NCI-H774 (cell line): Measurements from ENCODE around the gene GANAB.
"Not testable (repeated sequence)": the region's sequence is repeated elsewhere in the genome, so short reads cannot be mapped to it uniquely, and the experiment has no call there.

Source experiments
- DNase-seq: peaks from one replicate; lab custom pipeline; 2025; lab: John Stamatoyannopoulos, UW

Gene GANAB

DNA sequence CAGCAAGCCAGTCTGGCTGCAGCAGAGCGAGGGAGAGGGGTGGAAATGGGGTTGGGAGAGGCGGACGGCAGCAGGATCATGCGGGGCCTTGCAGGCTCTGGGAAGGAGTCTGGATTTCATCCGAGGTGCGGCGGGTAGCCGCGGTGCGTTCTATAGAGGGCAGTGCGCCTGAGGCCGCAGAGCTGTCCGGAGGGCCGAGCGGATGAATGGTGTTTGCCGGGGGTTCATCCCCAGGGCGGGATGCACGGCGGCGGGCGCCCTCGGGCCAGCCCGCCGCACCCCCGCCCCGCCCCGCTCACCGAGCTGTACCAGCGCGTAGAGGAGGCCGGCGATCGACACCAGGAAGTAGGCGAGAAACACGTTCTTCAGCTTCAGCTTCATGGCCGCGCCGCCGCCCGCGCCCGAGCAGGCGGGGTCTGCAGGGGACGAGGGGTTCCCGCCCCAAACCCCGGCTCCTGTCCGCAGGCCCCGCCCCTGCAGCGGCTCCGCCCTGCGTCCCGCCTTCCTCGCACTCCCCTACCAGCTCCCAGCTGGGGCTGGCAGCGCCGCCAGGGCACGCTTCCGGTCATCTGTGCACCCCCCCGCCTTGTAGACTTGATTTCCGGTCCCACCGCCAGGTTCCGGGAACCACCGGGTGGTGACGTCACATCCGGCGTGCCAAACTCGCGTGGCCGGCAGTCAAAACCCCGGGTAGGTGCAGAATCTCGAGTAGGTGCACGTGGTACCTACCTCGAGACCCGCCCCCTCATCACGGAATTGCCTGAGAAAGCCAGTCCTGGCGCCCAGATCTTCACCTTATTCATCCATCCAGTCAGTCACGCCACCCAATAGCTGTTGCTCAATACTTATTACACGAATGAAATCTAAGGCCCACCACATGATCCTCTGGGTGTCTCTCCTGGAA is 24.6 kb downstream of the GANAB start, which contains the start of gene B3GAT3:
Gene B3GAT3 (minus strand): TSS at position 420 of the 904 bp plus-strand sequence. CDS start 39 bp downstream, at position 381.
- peak; percentile 99 for DNase-seq

DNA sequence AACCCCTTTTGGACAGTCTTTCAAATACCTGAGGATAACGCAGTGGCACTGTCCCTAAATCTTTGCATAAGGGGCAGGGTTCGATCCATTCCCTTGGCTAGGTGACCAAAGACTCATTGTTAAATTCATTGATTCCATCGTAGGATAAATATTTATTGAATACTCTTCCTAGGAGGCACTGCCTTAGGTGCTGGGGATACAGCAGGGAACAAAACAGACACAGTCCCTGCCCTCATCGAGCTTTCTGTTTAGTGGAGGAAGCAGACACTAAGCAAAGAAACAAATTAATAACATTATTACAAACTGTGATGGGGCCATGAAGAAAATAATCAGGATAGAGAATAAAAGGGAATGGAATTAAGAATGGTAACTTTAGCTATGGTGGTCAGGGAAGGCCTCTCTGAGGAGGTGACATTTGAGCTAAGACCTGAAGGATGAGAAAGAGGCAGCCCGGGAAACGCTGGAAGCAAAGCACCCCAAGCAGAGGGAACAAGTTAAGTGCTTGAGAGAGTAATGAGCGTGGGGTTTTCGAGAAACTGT is 25.3 kb downstream of the GANAB start:
- DNase-seq = no peak

DNA sequence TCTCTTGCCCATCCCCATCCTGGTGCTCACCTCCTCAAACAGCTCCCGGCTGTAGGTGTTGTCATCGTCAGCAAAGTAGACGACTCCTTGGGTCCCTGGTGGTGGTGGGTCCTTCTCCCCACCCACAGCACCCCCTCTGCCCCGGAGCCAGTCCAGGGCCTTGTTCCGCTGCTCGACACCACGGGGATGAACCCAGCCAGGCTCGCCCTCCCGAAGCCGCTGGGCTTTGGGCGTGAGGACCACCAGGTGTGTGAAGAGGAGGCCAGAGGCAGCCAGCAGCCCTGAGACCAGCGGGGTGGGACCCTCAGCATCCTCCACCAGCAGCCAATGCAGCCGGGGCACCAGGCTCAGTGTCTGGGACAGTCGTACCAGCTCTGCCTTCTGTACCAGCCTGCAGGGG is 29.5 kb downstream of the GANAB start:
- not testable (repeated sequence) for DNase-seq

DNA sequence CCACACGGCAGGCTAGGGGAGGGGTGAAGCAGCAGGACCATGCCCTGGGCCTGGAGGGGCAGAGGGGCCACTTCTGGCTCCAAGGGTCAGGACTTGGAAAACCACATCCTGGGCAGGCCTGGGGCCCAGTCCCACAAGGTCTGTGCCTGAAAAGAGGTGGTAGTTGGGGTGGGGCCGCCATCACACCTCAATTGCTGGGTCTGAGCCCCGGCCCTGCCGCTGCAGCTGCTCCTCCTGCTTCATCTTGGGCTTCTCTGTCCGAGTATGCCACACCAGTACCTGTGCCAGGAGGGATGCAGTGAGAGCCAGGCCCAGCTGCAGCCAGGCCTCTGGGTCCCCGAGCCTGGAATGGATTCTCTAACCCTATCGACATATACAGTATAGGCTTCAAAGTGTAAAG is 30.9 kb downstream of the GANAB start:
- DNase-seq = no peak

DNA sequence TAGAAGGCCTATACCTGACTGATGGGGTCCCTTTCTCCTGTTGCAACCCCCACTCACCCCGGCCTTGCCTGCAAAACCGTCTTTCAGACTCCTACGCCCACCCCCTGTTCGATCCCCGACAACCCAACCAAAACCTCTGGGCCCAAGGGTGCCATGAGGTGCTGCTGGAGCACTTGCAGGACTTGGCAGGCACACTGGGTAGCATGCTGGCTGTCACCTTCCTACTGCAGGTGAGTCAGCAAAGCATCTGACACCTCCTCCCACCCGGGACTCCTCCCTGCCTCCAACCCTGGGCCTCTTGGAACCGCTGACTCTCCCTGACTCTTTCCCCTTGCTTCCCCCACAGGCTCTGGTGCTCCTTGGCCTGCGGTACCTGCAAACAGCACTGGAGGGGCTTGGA is 32.1 kb downstream of the GANAB start:
- DNase-seq = no peak

DNA sequence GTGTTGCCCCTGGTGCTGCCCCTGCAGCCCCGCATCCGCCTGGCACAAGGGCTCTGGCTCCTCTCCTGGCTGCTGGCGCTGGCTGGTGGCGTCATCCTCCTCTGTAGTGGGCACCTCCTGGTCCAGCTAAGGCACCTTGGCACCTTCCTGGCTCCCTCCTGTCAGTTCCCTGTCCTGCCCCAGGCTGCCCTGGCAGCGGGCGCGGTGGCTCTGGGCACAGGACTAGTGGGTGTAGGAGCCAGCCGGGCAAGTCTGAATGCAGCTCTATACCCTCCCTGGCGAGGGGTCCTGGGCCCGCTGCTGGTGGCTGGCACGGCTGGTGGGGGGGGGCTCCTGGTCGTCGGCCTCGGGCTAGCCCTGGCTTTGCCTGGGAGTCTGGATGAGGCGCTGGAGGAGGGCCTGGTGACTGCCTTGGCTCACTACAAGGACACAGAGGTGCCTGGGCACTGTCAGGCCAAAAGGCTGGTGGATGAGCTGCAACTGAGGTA is 33.1 kb downstream of the GANAB start:
- no peak for DNase-seq

DNA sequence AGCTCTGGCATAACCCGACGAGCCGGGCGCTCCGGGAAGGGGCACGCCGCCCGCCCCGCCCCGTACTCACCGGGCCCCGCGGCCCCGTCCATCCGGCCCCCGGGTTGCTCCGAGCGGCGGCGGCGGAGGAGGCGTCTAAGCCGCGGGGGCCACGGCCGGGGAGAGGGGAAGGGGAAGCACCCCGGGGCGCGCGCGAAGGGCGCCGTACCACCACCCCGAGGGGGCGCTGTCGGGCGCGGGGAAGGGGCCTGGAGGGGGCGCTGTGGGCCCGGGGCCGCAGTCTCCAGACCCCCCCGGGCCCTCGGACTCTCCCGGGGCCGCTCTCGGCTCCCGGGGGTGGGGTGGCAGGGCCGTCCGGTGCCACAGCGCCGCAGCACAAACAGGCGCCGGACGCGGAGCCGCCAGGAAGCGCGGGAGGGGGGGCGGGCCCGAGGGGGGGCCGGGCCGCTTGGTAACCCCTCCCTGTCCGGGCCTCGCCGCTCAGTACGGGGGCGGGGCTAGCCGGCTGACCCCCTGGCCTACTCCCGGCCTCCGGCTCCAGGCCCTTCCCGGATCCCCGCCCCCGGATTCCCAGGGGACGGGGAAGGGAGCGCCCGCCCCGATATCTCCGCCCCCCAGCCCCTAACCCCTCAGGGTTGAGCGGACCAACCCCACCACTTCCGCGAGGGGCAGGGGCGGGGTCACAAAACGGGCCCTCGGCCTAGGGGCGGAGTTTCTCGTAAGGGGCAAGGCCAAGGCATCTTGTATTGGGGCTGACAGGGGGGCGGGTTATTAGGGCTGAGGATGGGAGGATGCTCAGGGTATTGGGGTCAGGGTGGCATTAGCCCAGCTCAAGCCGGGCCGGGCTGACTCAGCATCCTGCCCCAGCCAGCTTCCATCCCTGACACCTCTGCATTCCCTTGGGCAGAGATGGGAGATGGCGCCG is 33.8 kb downstream of the GANAB start, which contains the start of the genes EML3 and ROM1:
Gene EML3 (minus strand): TSS at position 410 of the 925 bp plus-strand sequence. CDS start 318 bp downstream, at position 92.
Gene ROM1 (plus strand): TSS at position 892 of the 925 bp plus-strand sequence. CDS start 25 bp downstream, at position 917.
- peak; percentile 79 for DNase-seq

DNA sequence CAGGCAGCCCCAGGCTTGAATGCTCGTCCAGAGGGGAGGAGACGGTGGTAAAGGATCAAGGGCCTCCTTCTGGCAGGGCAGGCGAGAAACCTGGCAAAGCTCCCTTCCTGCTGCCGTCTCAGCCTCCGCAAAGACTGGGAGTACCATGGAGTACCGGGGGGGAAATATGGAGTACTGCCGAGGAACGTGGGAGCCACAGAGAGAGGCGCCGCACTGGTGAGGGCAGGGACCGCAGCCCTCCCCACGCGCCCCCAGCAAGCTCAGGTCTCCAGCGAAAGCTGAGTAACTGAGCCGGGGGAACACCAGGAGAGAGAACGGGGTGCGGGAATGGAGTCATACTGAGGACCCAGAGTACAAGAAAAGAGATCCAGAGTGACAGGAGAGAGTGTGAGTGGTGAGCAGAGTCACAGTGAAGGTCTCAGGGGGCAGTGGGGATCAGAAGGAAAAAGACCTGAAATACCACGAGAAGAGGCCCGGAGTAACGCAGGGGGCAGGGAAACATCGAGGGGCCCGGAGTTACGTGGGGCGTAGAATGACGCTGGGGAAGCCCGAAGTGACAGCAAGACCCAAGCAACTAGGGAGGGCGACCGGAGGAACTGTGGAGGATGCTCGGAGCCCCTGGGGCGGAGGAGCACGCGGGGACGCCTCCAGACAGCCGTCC is 34.6 kb downstream of the GANAB start:
- DNase-seq = no peak

DNA sequence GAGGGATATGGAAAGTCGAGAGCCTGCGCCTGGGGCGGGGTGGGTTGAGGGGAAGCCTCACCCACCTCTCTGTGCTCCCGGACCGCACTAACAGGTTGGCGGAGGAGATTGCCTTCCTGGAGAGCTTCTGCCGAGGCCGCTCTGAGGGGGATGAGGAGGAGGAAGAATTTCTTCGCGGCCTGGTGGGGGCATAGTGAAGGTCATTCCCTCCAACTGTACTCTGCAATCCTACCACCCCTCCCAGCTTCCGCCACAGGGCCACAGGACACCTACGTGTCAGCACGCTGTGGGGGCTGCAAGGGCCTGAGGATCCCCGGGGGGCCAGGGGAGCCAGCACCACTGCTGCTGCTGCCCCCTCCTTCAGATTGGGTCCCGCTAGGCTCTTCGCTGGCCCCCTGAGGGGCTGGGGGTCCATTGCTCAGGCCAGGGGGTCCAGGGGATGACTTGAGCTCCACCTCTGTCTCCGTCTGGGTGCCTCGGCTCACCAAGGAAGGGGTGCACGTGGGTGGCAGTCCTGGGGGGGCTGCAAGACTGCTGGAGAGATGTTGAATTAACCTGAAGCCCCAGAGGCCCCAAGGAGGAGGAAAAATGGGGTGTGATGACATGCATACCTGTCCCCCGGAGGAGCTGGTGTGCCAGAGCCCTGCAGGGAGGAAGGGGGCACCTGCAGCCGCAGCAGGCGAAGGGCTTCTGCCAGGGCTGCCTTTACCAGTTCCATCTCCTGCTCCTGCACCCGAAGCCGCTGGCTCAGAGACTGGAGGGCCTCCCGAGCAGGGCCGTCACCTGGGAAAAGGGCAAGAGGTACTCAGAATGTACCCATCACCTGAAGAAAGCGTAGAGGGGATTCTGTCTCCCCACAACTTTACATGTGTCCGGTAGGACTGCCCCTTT is 35.4 kb downstream of the GANAB start:
- no peak for DNase-seq

DNA sequence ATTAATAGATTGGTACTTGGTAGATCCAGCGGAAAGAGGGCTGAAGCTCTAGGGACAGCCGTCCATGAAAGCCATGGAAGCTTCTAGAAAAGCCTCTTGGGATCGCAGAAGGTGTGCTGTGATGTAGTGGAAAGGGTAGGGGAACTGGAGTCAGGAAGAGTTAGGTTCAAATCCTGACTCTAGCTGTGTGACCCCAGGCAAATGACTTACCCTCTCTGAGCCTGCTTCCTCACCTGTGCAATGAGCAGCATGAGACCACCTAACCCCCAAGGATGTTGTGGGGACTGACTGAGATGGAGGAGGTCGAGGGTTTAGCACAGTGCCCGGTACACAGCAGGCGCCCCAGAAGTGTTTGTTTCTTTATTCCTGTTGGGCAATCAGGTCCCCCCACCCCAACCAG is 36.0 kb downstream of the GANAB start:
- no peak for DNase-seq

DNA sequence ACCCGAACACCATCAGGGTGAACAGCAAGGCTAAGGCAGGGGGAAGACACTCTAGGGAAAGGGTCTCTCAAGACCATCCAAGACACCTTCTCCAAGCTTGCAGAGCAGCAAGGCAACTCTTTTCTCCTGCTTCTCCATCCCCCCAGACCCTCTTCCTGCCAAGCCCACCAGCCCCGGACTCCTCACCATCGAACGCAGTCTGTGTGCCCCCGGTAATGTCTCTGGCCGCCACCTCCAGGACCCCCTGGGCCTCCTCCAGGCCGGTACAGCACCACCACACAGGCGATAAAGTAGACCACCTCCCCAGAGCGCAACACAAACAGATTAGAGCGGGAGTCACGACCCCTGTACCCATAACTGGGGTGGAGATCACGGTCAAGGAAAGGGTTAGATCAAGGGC is 37.6 kb downstream of the GANAB start:
- no peak for DNase-seq

DNA sequence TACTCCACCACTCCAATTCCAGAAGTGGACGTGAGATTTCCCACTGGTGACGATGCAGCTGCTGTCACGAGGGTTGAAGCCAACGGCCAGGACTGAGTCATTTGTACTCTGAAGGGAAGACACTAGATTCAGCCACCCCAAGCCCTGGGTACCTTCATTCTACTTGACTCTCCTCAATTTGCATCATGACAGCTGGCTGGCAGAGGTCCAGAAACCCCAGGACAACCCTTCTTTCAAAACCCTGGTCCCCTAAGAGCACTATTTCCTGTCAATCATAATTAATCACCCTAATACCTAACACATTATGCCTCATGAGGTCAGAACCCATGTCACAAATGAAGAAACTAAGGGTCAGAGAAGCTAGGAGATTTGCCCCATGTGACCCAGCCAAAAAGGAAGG is 38.7 kb downstream of the GANAB start:
- DNase-seq = no peak

DNA sequence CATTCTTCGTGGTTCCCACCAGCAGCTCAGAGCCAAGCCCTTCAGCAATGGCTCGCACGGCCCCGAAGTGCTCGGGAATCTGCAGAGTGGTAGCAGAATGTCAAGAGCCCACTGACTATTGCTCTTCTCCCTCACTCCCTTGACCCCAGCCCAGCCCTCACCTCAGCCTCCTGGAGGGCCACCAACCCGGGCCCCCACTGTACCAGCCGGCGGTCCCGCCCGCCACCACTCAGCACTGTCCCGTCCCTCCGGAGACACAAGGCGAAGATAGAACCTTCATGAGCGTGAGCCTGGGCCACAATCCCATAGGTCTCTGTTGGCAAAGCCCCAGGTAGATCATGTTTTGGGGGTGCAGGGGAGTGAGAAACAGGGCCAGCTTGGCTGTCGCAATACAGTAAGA is 40.5 kb downstream of the GANAB start:
- no peak for DNase-seq

DNA sequence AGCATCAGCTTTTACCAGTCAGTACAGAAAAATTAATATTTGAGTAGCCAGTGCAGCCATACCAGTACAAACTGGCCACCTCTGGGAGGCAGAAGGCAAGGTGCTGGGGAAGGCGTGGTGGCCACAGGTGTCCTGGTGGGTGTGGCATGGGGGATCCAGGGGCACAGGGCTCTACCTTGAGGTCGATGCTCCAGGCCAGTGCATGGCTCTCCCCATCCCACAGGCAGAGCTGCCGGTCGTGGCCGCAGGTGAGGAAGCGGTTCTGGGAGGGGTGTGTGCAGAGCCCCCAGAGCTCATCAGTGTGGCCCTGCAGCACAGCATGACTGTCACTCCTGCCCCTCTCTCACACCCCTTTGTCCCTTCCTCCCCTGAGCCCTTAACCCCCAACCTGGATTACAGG is 40.9 kb downstream of the GANAB start:
- no peak for DNase-seq

DNA sequence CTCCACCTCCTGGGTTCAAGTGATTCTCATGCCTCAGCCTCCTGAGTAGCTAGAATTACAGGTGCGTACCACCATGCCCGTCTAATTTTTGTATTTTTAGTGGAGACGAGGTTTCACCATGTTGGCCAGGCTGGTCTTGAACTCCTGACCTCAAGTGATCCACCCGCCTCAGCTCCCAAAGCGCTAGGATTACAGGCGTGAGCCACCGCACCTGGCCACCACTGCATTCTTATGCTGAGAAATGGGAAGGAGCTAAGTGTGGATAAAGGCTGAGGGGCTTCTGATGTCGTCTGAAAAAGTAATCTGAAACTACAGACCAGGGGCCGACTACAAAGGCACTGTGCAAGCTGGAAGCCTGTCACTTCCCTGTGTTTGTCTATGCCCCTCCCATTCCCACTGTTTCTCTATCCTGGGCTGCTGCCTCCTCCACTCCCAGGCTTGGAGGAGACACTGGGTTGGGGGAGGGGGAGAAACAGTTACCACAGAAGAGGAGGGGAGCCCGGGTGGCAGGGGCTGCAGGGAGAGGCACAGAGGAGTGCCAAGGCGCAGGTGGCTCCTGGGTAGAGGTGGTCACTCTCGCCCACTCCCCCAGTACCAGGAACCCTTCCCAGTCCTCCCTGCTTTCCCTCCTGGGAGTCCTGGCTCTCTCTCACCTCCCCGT is 41.8 kb downstream of the GANAB start:
- no peak for DNase-seq

DNA sequence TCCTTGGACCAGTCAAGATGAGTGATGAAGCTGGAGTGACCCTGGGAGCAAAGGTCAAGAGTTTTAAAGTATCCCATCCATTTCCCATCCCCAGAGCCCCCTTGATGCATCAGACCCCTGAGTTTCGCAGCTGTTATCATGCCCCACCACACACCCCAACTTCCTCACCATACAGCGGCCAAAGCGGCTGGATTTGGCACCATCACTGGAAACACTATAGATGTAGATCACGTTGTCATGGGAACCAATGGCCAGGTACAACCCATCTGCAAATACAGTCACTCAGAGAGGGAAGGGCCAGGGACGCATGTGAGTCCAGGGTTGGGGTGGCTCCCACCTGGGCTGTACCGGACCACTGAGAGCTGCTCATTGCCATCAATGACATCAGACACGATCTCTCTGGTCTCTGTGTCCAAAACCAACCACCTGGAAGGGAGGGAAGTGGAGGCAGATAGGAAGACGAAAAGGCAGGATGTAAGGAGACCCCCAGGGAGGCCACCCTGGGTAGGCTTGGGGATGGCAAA is 42.6 kb downstream of the GANAB start:
- no peak for DNase-seq

DNA sequence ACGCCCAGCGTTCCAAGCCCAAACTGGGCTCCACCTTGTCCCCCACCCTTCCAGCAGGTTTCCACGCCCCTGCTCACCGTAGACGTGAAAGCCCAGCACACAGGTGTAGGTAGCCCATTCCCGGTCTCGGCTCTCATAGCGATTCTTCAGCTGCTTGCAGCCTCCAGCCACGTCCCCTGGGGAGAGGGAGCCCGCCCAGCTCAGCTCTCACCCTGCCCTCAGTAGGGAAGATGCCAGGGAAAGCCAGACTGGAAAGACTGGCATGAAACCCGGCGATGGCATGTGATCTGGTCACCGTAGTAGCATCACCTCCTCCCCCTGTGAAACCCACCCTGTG is 43.4 kb downstream of the GANAB start:
- no peak for DNase-seq

DNA sequence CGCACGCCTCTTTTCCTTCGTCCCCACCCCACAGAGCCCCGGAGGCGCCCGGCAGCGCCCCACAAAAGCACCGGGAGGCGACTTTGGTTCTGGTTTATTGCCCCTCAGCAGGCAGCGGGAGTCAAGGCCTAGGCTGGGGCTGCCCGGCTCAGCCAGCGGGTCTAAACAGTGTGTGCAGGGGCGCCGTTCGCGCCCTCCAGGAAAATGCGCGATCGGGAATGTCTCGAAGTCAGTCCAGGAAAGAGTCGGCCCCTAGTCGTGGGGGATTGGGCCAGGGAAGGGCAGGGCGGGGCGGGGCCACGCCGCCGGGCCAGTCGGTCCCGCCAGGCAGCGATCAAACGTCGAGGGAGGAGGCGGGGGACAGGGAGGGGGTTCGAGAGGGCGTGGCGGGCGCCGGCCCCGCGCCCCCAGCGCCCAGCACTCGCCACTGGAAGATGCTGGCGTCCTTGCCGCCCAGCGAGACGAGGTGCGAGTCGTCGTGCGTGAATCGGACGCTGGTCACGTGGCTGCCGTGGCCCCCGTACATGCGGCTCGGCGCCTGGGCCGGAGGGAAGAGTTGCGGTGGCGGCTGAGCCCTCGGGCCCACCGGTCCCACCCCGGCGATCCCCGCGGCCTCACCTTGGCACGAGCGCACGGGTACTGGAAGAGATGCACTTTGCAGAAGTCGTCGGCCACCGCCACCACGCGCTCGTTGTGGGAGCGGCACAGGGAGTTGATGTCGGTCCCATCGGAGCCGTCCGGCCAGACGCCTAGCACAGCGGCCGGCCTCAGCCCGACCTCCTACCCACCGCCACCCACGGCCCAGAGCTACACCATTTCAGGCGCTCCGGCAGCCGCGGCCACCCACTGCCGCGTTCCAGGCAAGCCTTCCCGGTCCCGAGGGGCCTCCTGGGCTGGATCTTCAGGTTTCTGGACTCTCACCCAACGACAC is 44.0 kb downstream of the GANAB start:
- DNase-seq = peak; percentile 84
